Posterior vena cava (tissue), 2 donors: Measurements from ENCODE around the gene SDK1. TPM values are rescaled to one million over a fixed set of nuclear protein-coding genes. Genes with fewer than 3 reads are reported as not detected.

Source experiments
- DNase-seq: peaks from one replicate; pipeline ENCODE4 v3.0.0-alpha.2; 2020; ENCODE audit warnings: low spot score
- intact Hi-C, 2 donors: fragments of 100-400 bp; cut with DNase I; formaldehyde crosslinking; loops; one replicate each; pipeline versions ENCODE4 v1.14.1 to v1.14.2; 2022 to 2023
- long read RNA-seq, 2 donors: library from polyadenylated mRNA; unstranded; transcript quantifications; one replicate each; pipeline ENCODE4 v2.0.0, GENCODE V29; 2020 to 2021
- total RNA-seq, 2 donors: library from RNA; stranded (reverse); fragmentation: NEBNext Ultra II Directional; extraction: Animal tissue kit (Norgen Biotek cat#: 25700); gene quantifications; one replicate each; pipeline ENCODE4 v1.2.1, GENCODE V29; 2021
- donor health status: DM: yes; HTN: yes; CAD: no.
- donor health status: DM: yes; HTN: yes; CAD: no.

The SDK1 gene, protein sequence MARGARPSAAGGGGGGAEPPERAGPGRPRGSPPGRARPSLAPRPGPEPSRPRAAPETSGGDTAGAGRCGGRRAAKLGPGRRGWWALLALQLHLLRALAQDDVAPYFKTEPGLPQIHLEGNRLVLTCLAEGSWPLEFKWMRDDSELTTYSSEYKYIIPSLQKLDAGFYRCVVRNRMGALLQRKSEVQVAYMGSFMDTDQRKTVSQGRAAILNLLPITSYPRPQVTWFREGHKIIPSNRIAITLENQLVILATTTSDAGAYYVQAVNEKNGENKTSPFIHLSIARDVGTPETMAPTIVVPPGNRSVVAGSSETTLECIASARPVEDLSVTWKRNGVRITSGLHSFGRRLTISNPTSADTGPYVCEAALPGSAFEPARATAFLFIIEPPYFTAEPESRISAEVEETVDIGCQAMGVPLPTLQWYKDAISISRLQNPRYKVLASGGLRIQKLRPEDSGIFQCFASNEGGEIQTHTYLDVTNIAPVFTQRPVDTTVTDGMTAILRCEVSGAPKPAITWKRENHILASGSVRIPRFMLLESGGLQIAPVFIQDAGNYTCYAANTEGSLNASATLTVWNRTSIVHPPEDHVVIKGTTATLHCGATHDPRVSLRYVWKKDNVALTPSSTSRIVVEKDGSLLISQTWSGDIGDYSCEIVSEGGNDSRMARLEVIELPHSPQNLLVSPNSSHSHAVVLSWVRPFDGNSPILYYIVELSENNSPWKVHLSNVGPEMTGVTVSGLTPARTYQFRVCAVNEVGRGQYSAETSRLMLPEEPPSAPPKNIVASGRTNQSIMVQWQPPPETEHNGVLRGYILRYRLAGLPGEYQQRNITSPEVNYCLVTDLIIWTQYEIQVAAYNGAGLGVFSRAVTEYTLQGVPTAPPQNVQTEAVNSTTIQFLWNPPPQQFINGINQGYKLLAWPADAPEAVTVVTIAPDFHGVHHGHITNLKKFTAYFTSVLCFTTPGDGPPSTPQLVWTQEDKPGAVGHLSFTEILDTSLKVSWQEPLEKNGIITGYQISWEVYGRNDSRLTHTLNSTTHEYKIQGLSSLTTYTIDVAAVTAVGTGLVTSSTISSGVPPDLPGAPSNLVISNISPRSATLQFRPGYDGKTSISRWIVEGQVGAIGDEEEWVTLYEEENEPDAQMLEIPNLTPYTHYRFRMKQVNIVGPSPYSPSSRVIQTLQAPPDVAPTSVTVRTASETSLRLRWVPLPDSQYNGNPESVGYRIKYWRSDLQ (N-terminal part only)
- total RNA-seq = 10 to 100 TPM; 14.4 to 18.3 TPM
- long read RNA-seq, donor 1, partial matches to known transcripts = 6 of 18 reads
- long read RNA-seq, donor 1, other reads (novel, unspliced or antisense) = 12 of 18 reads
- long read RNA-seq, donor 2, partial matches to known transcripts = 7 of 25 reads
- long read RNA-seq, donor 2, other reads (novel, unspliced or antisense) = 18 of 25 reads

DNA sequence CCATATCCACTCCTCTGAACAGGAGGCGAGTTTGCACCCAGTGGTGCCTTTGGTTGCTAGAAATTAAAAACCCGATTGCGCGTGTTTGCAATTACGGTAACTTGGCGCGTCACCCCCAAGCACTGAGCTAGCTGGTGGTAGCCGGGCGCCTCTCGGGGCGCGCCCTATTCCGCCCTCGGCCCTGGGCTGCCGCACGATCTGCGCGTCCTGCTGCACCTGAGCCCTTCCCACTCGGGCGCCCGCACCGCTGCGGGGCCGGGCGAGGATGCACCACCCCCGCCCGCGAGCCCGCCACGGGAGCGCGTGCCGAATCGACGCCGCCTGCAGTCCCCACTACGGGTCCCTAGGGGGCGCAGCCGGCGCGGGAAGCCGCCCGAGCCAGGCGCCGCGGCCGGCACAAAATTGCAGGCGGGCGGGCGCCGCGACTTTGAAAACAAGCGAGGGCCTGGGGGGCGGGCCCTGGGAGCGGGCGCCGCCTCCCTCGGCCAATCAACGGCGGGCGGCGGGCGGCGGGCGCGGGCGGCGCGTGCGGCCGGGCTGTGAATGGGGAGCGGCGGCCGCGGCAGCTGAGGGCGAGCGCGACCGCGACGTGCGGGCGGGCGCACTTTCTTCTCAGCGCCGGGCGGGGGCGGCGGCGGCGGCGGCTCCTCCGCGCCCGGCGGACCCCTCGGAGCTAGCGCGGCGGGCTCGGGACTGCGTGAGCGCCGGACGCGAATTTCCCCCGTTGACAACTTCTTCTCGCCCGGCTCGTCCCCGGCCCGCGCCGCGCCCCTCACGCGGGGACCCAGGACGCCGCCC lies at the start of gene SDK1:
TSS of gene SDK1 (plus strand) at position 602 of the 798 bp plus-strand sequence. CDS start 335 bp downstream, outside the sequence.
- DNase-seq = peak; percentile 97
- intact Hi-C loops = no loop called here

DNA sequence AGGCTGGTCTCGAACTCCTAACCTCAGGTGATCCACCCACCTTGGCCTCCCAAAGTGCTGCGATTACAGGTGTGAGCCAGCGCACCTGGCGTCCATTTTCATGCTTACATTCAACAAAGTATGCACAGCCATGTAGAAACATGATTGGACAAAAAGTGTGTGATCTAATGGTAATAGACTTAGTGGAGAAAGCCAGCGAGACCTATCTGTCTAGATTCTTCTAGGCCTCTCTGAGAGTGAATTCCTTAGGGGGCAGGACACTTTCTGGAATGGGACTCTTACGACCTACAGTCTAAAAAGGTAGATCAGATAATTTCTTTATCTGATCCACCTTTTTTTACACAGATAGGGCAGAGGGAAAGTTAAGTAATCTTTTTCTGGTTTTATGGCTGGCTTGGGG lies 46.3 kb upstream of the SDK1 start:
- DNase-seq = no peak
- intact Hi-C loops = no loop called here

DNA sequence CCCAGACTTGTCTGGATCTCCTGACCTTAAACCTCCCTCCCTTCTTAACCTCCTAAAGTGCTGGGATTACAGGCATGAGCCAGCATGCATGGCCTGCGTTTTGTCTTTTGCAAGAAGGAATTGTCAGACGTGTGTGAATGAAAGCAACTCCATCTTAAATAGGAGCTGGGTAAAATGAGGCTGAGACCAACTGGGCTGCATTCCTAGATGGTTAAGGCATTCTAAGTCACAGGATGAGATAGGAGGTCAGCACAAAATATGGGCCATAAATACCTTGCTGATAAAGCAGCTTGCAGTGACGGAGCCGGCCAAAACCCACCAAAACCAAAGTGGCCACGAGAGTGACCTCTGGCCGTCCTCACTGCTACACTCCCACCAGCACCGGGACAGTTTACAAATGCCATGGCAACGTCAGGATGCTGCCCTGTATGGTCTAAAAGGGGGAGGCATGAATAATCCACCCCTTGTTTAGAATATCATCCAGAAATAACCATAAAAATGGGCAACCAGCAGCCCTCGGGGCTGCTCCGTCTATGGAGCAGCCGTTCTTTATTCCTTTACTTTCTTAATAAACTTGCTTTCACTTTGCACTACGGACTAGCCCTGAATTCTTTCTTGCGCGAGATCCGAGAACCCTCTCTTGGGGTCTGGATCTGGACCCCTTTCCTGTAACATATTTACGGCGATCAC lies 41.2 kb upstream of the SDK1 start:
- intact Hi-C loops = no loop called here
- no peak for DNase-seq

DNA sequence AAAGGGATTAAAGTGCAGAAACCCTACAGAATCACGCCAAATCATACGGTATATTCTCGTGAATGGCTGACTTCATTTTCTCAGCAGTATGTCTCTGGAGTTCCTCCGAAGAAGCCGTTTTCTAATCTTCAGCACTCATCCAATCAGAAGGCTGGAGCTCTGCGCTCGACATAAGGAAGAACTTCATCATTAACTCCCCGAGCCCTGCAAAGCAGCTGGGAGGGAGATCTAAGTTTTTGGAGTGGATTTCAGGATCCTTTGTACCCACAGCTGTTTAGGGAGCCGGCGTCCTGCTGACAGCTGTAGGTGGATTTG lies 40.7 kb upstream of the SDK1 start:
- intact Hi-C loops = no loop called here
- no peak for DNase-seq

DNA sequence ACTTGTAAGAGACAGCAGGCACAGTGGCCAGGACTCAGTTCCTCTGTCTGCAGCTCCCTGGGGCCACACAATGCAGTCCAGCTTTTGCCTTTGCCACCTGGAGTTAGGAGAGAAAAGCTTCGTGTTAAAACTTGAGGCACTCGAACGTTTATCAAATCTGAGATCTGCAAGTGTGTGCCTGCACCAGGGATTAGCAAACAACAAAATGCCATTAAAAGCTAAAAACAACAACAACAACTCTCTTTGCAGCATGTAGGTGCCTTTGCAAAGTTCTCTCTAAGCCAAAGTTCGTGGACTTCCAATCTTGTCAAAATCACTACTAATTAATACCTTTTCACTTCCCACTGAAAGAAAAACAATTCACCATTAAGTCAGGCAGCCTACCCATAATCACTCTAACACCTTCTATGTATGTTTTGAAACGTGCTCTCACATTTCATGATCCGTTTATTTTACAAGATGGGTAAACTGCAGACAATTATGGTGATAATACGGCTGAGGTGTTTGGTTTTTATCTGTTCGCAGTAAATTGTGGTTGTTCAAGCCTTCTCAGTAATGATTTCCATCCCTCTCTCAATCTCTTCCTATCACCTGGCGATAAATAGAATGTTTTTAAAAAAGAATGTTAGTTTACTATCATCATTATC lies 36.2 kb upstream of the SDK1 start:
- intact Hi-C loops = no loop called here
- no peak for DNase-seq

DNA sequence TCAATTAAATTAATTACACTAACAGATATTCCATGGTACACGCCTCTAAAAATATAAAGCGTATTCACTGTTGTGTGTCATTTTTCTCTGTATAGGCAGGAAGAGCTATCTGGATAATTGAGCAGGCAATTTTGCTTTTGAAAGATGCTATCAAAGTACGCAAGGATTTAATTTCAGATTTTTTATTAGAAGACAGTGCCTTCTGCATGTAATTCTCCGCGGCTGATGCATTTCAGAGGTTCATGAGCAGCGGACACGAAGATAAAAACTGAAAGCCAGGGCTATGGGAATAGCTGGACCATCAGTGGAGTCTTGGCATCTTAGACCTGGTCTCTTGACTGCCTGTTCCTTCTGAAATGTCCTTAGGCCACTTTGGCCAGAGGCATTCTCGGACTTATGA lies 35.7 kb upstream of the SDK1 start:
- no peak for DNase-seq
- intact Hi-C loops = no loop called here

DNA sequence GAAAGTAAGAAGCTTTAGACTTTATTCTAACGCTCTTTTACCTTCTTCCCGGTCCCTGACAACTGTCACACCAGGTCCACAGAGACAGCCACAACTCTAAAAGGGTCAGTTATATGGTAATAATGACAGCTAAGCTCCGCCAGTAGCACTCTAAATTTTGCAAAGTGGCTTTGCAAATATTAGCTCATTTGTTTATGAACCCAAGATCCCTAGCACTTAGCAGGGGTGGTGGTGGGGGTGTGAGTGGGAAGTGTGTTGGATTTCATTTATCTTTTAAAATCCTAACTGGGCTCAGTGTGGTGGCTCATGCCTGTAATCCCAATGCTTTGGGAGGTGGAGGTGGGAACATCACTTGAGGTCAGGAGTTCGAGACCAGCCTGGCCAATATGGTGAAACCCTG lies 34.8 kb upstream of the SDK1 start:
- no peak for DNase-seq
- intact Hi-C loops = no loop called here

DNA sequence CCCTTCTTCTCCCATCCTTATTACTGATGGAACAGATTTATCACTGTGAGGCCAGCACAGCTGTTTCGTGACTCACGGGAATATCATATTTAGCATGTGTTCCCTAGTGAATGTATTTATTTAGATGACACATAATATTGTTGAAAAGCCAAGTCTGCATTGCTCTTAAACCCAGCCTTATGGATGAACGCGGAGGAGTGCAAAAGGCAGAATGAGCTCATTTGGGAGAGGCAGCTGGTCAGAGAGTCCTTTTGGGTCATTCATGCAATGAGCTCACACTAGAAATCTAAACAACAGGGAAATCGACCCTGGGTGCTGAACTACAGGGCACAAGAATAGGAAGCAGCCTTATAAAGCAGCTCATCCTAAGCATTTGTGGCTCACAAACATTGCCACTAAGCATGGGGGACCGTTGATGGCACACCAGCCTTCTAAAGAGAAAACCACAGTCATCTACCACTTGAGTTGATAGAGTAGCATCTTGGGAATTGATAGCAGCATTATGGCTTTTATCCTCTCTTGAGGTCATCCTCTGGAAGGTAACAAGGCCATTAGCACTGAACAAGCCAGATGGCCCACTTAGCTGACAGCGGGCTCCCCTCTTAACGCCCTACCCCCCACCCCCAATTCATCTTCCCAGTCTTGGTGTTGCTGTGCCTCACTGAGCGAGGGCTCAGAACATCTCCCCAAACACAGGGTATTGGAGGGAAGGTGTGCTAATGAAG lies 32.9 kb upstream of the SDK1 start:
- no peak for DNase-seq
- intact Hi-C loops = no loop called here

DNA sequence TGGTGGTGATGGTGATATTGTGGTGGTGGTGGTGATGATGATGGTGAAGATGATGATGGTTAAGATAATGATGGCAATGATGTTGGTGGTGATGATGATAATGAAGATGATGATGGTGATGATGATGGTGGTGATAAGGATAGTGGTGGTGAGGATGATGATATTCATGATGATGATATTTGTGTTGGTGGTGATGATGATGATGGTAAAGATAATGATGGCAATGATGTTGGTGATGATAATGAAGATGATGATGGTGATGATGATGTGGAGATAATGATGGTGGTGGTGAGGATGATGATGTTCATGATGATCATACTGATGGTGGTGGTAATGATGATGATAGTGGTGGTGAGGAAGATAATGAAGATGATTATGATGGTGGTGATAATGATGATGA lies 30.7 kb upstream of the SDK1 start:
- DNase-seq = no peak
- intact Hi-C loops = no loop called here

DNA sequence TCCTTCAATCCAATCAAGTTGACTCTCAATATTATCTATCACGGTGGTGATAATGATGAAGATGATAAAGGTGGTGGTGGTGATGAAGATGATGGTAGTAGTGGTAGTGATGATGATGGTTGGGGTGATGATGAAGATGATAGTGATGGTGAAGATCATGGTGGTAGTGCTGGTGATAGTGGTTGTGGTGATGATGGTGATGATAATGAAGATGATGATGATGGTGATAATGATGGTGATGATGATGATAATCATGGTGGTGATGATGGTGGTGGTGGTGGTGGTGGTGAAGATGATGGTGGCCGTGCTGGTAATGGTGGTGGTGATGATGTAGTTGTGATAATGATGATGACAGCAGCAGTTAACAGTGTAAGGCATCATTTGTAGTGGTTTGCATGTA lies 29.8 kb upstream of the SDK1 start:
- DNase-seq = no peak

DNA sequence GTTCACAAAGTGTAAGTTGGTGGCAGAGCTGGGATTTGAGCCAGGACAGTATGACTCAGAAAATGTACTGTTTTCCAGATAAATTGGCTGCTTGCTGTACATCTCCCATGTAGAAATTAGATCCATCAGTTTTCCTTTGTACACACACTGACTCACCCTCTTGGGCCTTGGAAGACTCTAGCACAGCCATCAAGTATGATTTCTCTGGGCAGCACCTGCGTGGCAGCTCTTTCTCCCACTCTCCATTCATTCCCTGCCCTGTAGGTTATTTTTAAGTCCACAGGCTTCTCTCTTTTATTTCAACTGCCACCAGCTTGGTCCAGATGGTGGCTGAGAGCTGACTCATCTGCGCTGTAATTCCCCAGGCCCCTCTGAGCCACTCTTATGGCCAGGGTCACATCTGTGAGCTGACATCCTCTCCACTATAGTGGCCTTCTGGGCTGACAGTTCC lies 28.3 kb upstream of the SDK1 start:
- no peak for DNase-seq

More for the DNA sequence above, 29.8 kb upstream of the SDK1 start:
- intact Hi-C loops = no loop called here

DNA sequence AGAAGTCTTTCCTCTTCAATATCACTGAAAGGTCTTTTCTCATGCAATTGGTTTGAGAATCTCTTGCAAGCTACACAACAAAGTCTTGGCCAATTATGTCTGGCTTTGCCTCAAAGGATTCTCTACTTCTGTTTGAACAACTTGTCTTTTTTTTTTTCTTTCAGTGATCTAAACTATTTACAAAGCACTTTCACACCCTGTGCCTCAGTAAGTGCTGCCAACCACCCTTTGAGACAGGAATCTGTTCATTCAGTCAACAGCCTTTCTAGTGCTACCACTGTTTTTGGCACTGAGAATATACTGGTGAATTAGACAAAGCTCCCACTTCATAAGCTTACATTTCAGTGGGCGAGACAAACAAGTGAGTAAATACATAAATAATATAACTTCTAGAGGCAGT lies 26.9 kb upstream of the SDK1 start:
- intact Hi-C loops = no loop called here
- DNase-seq = no peak

More for the DNA sequence above, 28.3 kb upstream of the SDK1 start:
- intact Hi-C loops = no loop called here

DNA sequence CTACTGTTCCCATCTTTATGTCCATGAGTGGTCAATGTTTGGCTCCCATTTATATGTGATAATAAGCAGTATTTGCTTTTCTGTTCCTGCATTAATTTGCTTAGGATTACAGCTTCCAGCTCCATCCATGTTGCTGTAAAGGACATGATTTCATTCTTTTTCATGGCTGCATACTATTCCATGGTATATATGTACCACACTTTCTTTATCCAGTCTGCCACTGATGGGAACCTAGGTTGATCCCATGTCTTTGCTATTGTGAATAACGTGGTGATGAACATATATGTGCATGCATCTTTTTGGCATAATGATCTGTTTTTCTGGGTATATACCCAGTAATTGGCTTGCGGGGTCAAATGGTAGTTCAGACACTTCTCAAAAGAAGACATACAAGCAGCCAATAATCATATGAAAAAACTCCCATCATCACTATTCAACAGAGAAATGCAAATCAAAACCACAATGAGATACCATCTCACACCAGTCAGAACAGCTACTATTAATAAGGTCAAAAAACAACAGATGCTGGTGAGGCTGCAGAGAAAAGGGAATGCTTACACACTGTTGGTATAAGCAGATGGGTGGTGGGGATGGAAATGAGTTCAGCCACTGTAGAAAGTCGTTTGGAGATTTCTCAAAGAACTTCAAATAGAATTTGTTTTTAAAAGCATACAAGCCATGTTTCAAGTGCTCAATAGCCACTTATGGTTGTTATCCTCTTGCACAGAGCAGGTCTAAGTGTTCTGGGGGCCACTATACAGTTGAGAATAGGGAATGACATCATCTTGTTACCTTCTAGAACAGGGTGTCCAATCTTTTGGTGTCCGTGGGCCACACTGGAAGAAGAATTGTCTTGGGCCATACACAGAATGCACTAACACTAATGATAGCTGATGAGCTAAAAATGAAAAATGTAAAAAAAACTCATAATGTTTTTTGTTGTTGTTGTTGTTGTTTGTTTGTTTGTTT lies 23.2 kb upstream of the SDK1 start:
- DNase-seq = no peak
- intact Hi-C loops = no loop called here

DNA sequence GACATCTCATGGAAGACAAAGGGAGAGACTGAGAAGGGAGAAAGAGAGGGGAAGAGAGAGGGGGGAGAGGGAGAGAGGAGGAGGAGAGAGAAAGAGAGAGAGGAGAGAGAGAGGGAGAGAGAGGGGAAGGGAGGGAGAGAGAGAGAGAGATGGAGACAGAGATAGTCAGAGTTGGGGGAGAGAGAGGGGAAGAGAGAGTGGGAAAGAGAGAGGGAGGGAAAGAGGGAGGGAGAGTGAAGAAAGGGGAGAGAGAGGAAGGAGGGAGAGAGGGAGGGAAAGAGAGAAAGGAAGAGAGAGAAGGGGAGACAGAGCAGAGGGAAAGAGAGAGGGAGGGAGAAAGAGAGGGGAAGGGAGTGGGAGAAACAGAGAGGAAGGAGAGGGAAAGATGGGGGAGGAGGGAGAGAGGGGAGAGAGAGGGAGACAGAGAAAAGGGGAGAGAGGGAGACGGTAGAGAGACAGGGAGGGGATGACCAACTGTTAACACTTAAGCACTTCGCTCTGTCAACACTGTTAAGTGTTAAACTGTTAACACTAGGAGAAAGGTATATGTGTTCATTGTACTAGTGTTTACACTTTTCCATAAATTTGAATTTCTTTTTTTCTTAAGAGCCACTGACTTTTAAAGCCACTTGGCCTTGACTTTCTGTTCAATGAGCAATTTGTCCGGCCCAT lies 21.8 kb upstream of the SDK1 start:
- intact Hi-C loops = no loop called here
- DNase-seq = no peak

DNA sequence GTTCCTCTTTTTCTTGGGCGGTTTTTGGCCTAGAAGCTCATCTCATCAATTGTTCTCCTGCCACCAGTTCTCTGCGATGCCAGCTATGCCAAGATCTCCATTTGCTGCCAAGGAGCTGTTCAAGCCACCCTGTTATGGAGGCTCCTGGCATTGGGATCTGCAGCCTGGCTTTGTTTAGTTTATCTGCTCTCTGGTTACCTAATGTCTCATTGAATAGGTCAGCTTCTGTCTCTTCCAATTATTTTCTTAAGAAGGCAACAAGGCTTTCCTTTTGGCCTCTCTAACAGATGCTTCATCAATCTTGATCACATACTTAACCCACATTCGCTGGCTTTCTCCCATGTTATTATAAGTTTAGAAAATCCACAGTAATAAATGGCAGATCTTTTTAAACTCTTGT lies 20.6 kb upstream of the SDK1 start:
- no peak for DNase-seq

More for the DNA sequence above, 20.6 kb upstream of the SDK1 start:
- intact Hi-C loops = no loop called here
